Sigmoid colon (tissue), 7 donors: ENCODE data around the gene EPHB1. TPM values are rescaled to one million over a fixed set of nuclear protein-coding genes. Genes with fewer than 3 reads are reported as not detected.
"Not testable (repeated sequence)": the region's sequence is repeated elsewhere in the genome, so short reads cannot be mapped to it uniquely, and the experiment has no call there.

ENCODE experiments used
- DNase-seq: peaks from one replicate; pipeline ENCODE4 v3.0.0-alpha.2; 2019
- H3K27ac ChIP-seq, 4 donors: fragments of 200-600 bp; sonication (generic); one replicate each; pipeline ENCODE4 v1.5.1; 2016 to 2019; ENCODE audit warnings: mild to moderate bottlenecking in 1 of 4
- H3K27me3 ChIP-seq, 3 donors: fragments of 200-600 bp; sonication (generic); one replicate each; pipeline ENCODE4 v1.5.1; 2019; ENCODE audit warnings: mild to moderate bottlenecking in 1 of 3
- H3K36me3 ChIP-seq, 4 donors: fragments of 200-600 bp; sonication (generic); one replicate each; pipeline ENCODE4 v1.5.1; 2016 to 2019
- H3K4me1 ChIP-seq, 4 donors: fragments of 200-600 bp; sonication (generic); one replicate each; pipeline ENCODE4 v1.5.1; 2017 to 2019
- H3K4me3 ChIP-seq, 4 donors: fragments of 200-600 bp; sonication (generic); one replicate each; pipeline ENCODE4 v1.5.1; 2017 to 2019; ENCODE audit warnings: mild to moderate bottlenecking in 2 of 4, moderate library complexity in 1 of 4
- H3K9me3 ChIP-seq, 4 donors: fragments of 200-600 bp in 3 of 4; sonication (generic) in 3 of 4; one replicate each; pipeline versions ENCODE4 v1.5.1 to v1.6.1; 2013 to 2019
- CTCF ChIP-seq, 4 experiments: fragments of 450-650 bp in 3 of 4; fragments of 200-600 bp in 1 of 4; IDR thresholded peaks; one replicate each; pipeline ENCODE4 v1.5.1; 2016 to 2019; ENCODE audit warnings: antibody characterized with exemption in 4 of 4, mild to moderate bottlenecking in 3 of 4, moderate library complexity in 2 of 4
- EP300 ChIP-seq, 4 donors: sonication (generic); formaldehyde crosslinking; IDR thresholded peaks; one replicate each; pipeline ENCODE4 v1.6.1; 2017; ENCODE audit warnings: antibody characterized with exemption in 4 of 4
- POLR2A ChIP-seq, 2 donors: fragments of 450-650 bp; IDR thresholded peaks; one replicate each; pipeline ENCODE4 v1.6.1; 2016; ENCODE audit warnings: antibody characterized with exemption in 2 of 2, mild to moderate bottlenecking in 2 of 2, moderate library complexity in 2 of 2
- POLR2AphosphoS5 ChIP-seq, 4 donors: sonication (generic); formaldehyde crosslinking; IDR thresholded peaks; one replicate each; pipeline ENCODE4 v1.6.1; 2017; ENCODE audit warnings: antibody characterized with exemption in 4 of 4
- WGBS, 2 donors: extraction: QIAGEN DNeasy Blood & Tissue Kit; methylation state at CpG; one replicate each; pipeline ENCODE4 v1.1.7; 2013; 5-methylcytosine and 5-hydroxymethylcytosine counted together
- intact Hi-C: fragments of 100-400 bp; cut with DNase I; formaldehyde crosslinking; loops from one replicate; pipeline ENCODE4 v1.15.1; 2023
- polyA plus RNA-seq, 3 donors: library from polyadenylated mRNA; stranded (reverse); fragments of 200-250 nt; gene quantifications; one replicate each; pipeline ENCODE4 v1.2.3, GENCODE V29; 2013
- total RNA-seq, 4 donors: library from RNA; depleted of rRNA; stranded (reverse); fragments of >200 nt; gene quantifications; one replicate each; pipeline ENCODE4 v1.1.0, GENCODE V29; 2016
- donor health status: healthy with polysubstance abuse.
- donor health status: Bipolar disorder and iron deficiency.
- donor health status: healthy.

Gene EPHB1
- total and polyA plus RNA-seq, 7 donors: 0.29 to 17.3 (median 3.6) TPM; not detected in 2

DNA sequence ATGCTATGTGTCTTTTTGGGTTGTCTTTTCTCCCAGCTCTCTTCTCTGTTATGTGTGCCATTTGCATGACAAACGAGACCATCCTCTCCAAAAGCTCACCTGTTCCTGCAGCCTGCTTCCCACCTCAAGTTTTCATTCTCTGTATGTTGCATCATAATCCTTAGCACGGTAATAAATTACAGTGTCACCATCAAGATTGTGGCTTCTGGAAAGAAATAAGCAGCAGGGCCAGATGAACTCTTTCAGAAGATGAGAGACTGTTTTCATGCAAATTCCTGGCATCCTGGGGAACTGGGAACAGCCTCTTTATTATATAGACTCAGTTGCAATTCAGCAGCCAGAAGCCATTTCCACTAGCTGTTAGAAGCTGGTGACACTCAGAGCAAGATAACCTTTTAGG, 436.7 kb downstream of the EPHB1 start:
- DNase-seq: no peak
- intact Hi-C loops: no loop called here
- Histone ChIP-seq H3K36me3 (no peaks in the 10 kb centered on the region), H3K4me1 (no peaks in the 10 kb centered on the region), H3K27me3 (no peaks in the 10 kb centered on the region), H3K27ac (no peak overlapping the region), H3K4me3 (no peak overlapping the region), H3K9me3 (no peaks in the 10 kb centered on the region)
- TF ChIP-seq CTCF (IDR thresholded peaks at IDR 0.05) (no peak), POLR2A (IDR thresholded peaks at IDR 0.05) (no peak), POLR2AphosphoS5 (IDR thresholded peaks at IDR 0.05) (no peak), EP300 (IDR thresholded peaks at IDR 0.05) (no peak)
- WGBS, 2 donors: 13 to 30% methylated on average over 2 of the region's 2 CpGs

- Histone ChIP-seq H3K27ac (no peak overlapping the region), H3K9me3 (no peaks in the 10 kb centered on the region), H3K27me3 (no peaks in the 10 kb centered on the region), H3K36me3 (no peaks in the 10 kb centered on the region), H3K4me3 (no peak overlapping the region), H3K4me1 (no peaks in the 10 kb centered on the region)
- no peak for DNase-seq
- WGBS, 2 donors: 79 to 89% methylated on average over 2 of the region's 2 CpGs
- intact Hi-C loops: no loop called here
- TF ChIP-seq POLR2AphosphoS5 (IDR thresholded peaks at IDR 0.05) (no peak), EP300 (IDR thresholded peaks at IDR 0.05) (no peak), POLR2A (IDR thresholded peaks at IDR 0.05) (no peak), CTCF (IDR thresholded peaks at IDR 0.05) (no peak)
Measured at GRCh38 chr3:135232226-135232625, 437.2 kb downstream of the EPHB1 start.

- H3K27ac ChIP-seq, DNase-seq, H3K4me1 ChIP-seq, H3K27me3 ChIP-seq, H3K36me3 ChIP-seq, intact Hi-C loops, H3K9me3 ChIP-seq, H3K4me3 ChIP-seq: not testable (repeated sequence)
- WGBS, 2 donors: 91 to 93% methylated on average over 3 of the region's 3 CpGs
Measured at GRCh38 chr3:135233476-135233875, 438.4 kb downstream of the EPHB1 start.

GRCh38 chr3:135235541-135235940, 440.5 kb downstream of the EPHB1 start:
- TF ChIP-seq POLR2A (IDR thresholded peaks at IDR 0.05) (no peak), EP300 (IDR thresholded peaks at IDR 0.05) (no peak), POLR2AphosphoS5 (IDR thresholded peaks at IDR 0.05) (no peak), CTCF (IDR thresholded peaks at IDR 0.05) (no peak)
- H3K9me3 ChIP-seq: no peaks in the 10 kb centered on the region
- H3K4me3 ChIP-seq: no peak overlapping the region
- intact Hi-C loops: no loop called here
- no peak overlapping the region for H3K27ac ChIP-seq
- H3K27me3 ChIP-seq: no peaks in the 10 kb centered on the region
- H3K36me3 ChIP-seq: no peaks in the 10 kb centered on the region
- no peaks in the 10 kb centered on the region for H3K4me1 ChIP-seq
- 78 to 89% methylated on average over 5 of the region's 5 CpGs for WGBS, 2 donors
- no peak for DNase-seq

GRCh38 chr3:135237371-135238143, 442.5 kb downstream of the EPHB1 start:
- H3K9me3 ChIP-seq: no peaks in the 10 kb centered on the region
- no peak for DNase-seq
- peaks cover 0 to 11% (median 0%) of the 10 kb centered on the region in 4 donors for H3K36me3 ChIP-seq
- no peaks in the 10 kb centered on the region for H3K27me3 ChIP-seq
- no peak overlapping the region for H3K4me3 ChIP-seq
- intact Hi-C loops: no loop called here
- 57 to 66% methylated on average over 3 of the region's 3 CpGs for WGBS, 2 donors
- H3K4me1 ChIP-seq: no peaks in the 10 kb centered on the region
- H3K27ac ChIP-seq: no peak overlapping the region
- TF ChIP-seq POLR2A (IDR thresholded peaks at IDR 0.05) (no peak), EP300 (IDR thresholded peaks at IDR 0.05) (no peak), CTCF (IDR thresholded peaks at IDR 0.05) (no peak), POLR2AphosphoS5 (IDR thresholded peaks at IDR 0.05) (no peak)
